Measurements from ENCODE around the gene ELOVL6. TPM values are rescaled to one million over a fixed set of nuclear protein-coding genes. Genes with fewer than 3 reads are reported as not detected.

The ELOVL6 gene
- total and polyA plus RNA-seq, 9 of the 15 experiments (the other 6 are each of a cell fraction or from before 2014, with no cell fraction given): 18.3 to 82.6 (median 46.0) TPM

DNA sequence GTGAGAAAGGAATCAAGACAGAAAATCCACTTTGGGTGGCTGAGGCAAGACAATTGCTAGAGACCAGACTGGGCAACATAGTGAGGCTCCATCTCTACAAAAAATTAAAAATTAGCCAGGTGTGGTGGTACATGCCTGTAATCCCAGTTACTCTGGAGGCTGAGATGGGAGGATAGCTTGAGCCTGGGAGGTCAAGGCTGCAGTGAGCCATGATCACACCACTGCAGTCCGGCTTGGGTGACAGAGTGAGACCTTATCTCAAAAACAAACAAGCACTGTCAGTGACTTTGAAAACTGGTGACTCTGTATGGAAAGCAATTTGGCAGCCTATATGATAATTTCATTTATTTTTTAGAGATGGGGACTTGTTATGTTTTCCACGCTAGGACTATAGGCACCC is 2.3 kb upstream of the ELOVL6 start (continued):
- TF ChIP-seq, protein P1, sequence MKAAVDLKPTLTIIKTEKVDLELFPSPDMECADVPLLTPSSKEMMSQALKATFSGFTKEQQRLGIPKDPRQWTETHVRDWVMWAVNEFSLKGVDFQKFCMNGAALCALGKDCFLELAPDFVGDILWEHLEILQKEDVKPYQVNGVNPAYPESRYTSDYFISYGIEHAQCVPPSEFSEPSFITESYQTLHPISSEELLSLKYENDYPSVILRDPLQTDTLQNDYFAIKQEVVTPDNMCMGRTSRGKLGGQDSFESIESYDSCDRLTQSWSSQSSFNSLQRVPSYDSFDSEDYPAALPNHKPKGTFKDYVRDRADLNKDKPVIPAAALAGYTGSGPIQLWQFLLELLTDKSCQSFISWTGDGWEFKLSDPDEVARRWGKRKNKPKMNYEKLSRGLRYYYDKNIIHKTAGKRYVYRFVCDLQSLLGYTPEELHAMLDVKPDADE (conservative IDR thresholded peaks at IDR 0.05; ENCODE audit: control insufficient read depth, low read depth, low read length): no peak
- peak in 1 of 2 experiments; percentile 31 for TF ChIP-seq NCOA2 (IDR thresholded peaks at IDR 0.05; ENCODE audit: partially characterized antibody in 2 of 2)
- TF ChIP-seq ZNF24 (IDR thresholded peaks at IDR 0.05): peak; percentile 67; the same call in 1 of the 2 replicates
- TF ChIP-seq, protein P2, sequence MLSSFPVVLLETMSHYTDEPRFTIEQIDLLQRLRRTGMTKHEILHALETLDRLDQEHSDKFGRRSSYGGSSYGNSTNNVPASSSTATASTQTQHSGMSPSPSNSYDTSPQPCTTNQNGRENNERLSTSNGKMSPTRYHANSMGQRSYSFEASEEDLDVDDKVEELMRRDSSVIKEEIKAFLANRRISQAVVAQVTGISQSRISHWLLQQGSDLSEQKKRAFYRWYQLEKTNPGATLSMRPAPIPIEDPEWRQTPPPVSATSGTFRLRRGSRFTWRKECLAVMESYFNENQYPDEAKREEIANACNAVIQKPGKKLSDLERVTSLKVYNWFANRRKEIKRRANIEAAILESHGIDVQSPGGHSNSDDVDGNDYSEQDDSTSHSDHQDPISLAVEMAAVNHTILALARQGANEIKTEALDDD (IDR thresholded peaks at IDR 0.05): no peak
- TF ChIP-seq ZNF282 (CRISPR knock-in tag; IDR thresholded peaks at IDR 0.05): no peak
- TF ChIP-seq ZNF584 (CRISPR knock-in tag; IDR thresholded peaks at IDR 0.05; ENCODE audit: low read depth): no peak
- TF ChIP-seq, protein P3, sequence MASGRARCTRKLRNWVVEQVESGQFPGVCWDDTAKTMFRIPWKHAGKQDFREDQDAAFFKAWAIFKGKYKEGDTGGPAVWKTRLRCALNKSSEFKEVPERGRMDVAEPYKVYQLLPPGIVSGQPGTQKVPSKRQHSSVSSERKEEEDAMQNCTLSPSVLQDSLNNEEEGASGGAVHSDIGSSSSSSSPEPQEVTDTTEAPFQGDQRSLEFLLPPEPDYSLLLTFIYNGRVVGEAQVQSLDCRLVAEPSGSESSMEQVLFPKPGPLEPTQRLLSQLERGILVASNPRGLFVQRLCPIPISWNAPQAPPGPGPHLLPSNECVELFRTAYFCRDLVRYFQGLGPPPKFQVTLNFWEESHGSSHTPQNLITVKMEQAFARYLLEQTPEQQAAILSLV (tag; IDR thresholded peaks at IDR 0.05): no peak
- TF ChIP-seq SP1 (CRISPR knock-in tag; IDR thresholded peaks at IDR 0.05): no peak
- TF ChIP-seq ZNF79 (CRISPR knock-in tag; IDR thresholded peaks at IDR 0.05; ENCODE audit: low read depth): no peak
- no peak for TF ChIP-seq SRSF3 (IDR thresholded peaks at IDR 0.05; ENCODE audit: insufficient read depth, low read length)
- no peak for TF ChIP-seq ZNF436 (CRISPR knock-in tag; IDR thresholded peaks at IDR 0.05)
- no peak for TF ChIP-seq ZNF184 (CRISPR knock-in tag; IDR thresholded peaks at IDR 0.05)
- TF ChIP-seq MTA1 (IDR thresholded peaks at IDR 0.05; ENCODE audit: borderline replicate concordance): 0 out of 2 replicates have a peak, but pooled peaks have one; percentile 30
- TF ChIP-seq, protein P4, sequence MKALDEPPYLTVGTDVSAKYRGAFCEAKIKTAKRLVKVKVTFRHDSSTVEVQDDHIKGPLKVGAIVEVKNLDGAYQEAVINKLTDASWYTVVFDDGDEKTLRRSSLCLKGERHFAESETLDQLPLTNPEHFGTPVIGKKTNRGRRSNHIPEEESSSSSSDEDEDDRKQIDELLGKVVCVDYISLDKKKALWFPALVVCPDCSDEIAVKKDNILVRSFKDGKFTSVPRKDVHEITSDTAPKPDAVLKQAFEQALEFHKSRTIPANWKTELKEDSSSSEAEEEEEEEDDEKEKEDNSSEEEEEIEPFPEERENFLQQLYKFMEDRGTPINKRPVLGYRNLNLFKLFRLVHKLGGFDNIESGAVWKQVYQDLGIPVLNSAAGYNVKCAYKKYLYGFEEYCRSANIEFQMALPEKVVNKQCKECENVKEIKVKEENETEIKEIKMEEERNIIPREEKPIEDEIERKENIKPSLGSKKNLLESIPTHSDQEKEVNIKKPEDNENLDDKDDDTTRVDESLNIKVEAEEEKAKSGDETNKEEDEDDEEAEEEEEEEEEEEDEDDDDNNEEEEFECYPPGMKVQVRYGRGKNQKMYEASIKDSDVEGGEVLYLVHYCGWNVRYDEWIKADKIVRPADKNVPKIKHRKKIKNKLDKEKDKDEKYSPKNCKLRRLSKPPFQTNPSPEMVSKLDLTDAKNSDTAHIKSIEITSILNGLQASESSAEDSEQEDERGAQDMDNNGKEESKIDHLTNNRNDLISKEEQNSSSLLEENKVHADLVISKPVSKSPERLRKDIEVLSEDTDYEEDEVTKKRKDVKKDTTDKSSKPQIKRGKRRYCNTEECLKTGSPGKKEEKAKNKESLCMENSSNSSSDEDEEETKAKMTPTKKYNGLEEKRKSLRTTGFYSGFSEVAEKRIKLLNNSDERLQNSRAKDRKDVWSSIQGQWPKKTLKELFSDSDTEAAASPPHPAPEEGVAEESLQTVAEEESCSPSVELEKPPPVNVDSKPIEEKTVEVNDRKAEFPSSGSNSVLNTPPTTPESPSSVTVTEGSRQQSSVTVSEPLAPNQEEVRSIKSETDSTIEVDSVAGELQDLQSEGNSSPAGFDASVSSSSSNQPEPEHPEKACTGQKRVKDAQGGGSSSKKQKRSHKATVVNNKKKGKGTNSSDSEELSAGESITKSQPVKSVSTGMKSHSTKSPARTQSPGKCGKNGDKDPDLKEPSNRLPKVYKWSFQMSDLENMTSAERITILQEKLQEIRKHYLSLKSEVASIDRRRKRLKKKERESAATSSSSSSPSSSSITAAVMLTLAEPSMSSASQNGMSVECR (CRISPR knock-in tag; IDR thresholded peaks at IDR 0.05): no peak
- TF ChIP-seq, protein P5, sequence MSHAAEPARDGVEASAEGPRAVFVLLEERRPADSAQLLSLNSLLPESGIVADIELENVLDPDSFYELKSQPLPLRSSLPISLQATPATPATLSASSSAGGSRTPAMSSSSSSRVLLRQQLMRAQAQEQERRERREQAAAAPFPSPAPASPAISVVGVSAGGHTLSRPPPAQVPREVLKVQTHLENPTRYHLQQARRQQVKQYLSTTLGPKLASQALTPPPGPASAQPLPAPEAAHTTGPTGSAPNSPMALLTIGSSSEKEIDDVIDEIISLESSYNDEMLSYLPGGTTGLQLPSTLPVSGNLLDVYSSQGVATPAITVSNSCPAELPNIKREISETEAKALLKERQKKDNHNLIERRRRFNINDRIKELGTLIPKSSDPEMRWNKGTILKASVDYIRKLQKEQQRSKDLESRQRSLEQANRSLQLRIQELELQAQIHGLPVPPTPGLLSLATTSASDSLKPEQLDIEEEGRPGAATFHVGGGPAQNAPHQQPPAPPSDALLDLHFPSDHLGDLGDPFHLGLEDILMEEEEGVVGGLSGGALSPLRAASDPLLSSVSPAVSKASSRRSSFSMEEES (CRISPR knock-in tag; IDR thresholded peaks at IDR 0.05): no peak
- TF ChIP-seq SNRNP70 (optimal IDR thresholded peaks at IDR 0.05; ENCODE audit: low read depth, low read length): no peak
- TF ChIP-seq, protein P6, sequence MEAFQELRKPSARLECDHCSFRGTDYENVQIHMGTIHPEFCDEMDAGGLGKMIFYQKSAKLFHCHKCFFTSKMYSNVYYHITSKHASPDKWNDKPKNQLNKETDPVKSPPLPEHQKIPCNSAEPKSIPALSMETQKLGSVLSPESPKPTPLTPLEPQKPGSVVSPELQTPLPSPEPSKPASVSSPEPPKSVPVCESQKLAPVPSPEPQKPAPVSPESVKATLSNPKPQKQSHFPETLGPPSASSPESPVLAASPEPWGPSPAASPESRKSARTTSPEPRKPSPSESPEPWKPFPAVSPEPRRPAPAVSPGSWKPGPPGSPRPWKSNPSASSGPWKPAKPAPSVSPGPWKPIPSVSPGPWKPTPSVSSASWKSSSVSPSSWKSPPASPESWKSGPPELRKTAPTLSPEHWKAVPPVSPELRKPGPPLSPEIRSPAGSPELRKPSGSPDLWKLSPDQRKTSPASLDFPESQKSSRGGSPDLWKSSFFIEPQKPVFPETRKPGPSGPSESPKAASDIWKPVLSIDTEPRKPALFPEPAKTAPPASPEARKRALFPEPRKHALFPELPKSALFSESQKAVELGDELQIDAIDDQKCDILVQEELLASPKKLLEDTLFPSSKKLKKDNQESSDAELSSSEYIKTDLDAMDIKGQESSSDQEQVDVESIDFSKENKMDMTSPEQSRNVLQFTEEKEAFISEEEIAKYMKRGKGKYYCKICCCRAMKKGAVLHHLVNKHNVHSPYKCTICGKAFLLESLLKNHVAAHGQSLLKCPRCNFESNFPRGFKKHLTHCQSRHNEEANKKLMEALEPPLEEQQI (IDR thresholded peaks at IDR 0.05): peak; percentile 94
